Calu3 (cell line): ENCODE data around the gene SHLD1. TPM values are rescaled to one million over a fixed set of nuclear protein-coding genes. Genes with fewer than 3 reads are reported as not detected.
"Not testable (repeated sequence)": the region's sequence is repeated elsewhere in the genome, so short reads cannot be mapped to it uniquely, and the experiment has no call there.

Experiments used
- BruUV-seq: library from RNA; stranded (reverse); fragments of 400-500 nt; replicated peaks from 2 replicates; lab custom pipeline; 2021; lab: Mats Ljungman, UMichigan
- CTCF ChIA-PET: fragments of 300-600 bp; sonication (Branson Sonifier 250); formaldehyde crosslinking; loops from one replicate; lab custom pipeline; 2022; ENCODE audit warnings: antibody characterized with exemption; lab: Charles Lee
- DNase-seq: peaks from one replicate; pipeline ENCODE4 v3.0.0; 2022
- H3K27ac Mint-ChIP-seq: one replicate; pipeline ENCODE4 v1.8.0; 2022; ENCODE audit warnings: mixed read lengths; ENCODE audit not compliant: unreplicated experiment
- H3K27me3 Mint-ChIP-seq: one replicate; pipeline ENCODE4 v1.8.0; 2022; ENCODE audit warnings: mixed read lengths; ENCODE audit not compliant: unreplicated experiment
- H3K36me3 Mint-ChIP-seq: one replicate; pipeline ENCODE4 v1.8.0; 2022; ENCODE audit warnings: mild to moderate bottlenecking, moderate library complexity, mixed read lengths; ENCODE audit not compliant: insufficient read depth, unreplicated experiment
- H3K4me1 Mint-ChIP-seq: one replicate; pipeline ENCODE4 v1.8.0; 2022; ENCODE audit warnings: mild to moderate bottlenecking, low read depth, mixed read lengths; ENCODE audit not compliant: unreplicated experiment
- H3K4me3 Mint-ChIP-seq: one replicate; pipeline ENCODE4 v1.8.0; 2022; ENCODE audit warnings: mild to moderate bottlenecking, low read depth, moderate library complexity, mixed read lengths; ENCODE audit not compliant: unreplicated experiment
- H3K9me3 Mint-ChIP-seq: one replicate; pipeline ENCODE4 v1.8.0; 2022; ENCODE audit warnings: low read depth, mixed read lengths; ENCODE audit not compliant: unreplicated experiment
- CTCF ChIP-seq: fragments of 200-600 bp; IDR thresholded peaks from one replicate; pipeline ENCODE4 v1.8.0; 2022; ENCODE audit warnings: antibody characterized with exemption; ENCODE audit not compliant: unreplicated experiment
- intact Hi-C: fragments of 100-400 bp; cut with micrococcal nuclease; formaldehyde crosslinking; loops from one replicate; pipeline ENCODE4 v1.10.0; 2022; ENCODE audit not compliant: unreplicated experiment
- total RNA-seq: library from RNA; stranded (reverse); gene quantifications from 2 replicates; pipeline ENCODE4 v1.2.3, GENCODE V29; 2022

The SHLD1 gene
- total RNA-seq, 1 experiment from 2014 or later, result 1.3 TPM

- intact Hi-C loops, result no loop called here
- Mint-ChIP-seq H3K4me3 (no peak overlapping the region), H3K9me3 (no peaks in the 10 kb centered on the region), H3K36me3 (no peaks in the 10 kb centered on the region), H3K27ac (no peak overlapping the region), H3K27me3 (no peaks in the 10 kb centered on the region), H3K4me1 (peaks cover 33% of the 10 kb centered on the region)
- no peak for DNase-seq
- no peak for TF ChIP-seq CTCF
- no TSS peak for BruUV-seq
- CTCF ChIA-PET, result no interaction called here
Measured at GRCh38 chr20:5737966-5738365, 12.2 kb upstream of the SHLD1 start.

- intact Hi-C loops, H3K9me3 Mint-ChIP-seq, DNase-seq, H3K36me3 Mint-ChIP-seq, H3K27ac Mint-ChIP-seq, CTCF ChIA-PET, H3K4me3 Mint-ChIP-seq, H3K27me3 Mint-ChIP-seq, BruUV-seq: not testable (repeated sequence)
- H3K4me1 Mint-ChIP-seq, result peaks cover 20% of the 10 kb centered on the region
Measured at GRCh38 chr20:5740643-5741042, 9.6 kb upstream of the SHLD1 start.

- no peak for TF ChIP-seq CTCF
- intact Hi-C loops, result no loop called here
- no TSS peak for BruUV-seq
- DNase-seq, result no peak
- Mint-ChIP-seq H3K4me1 (peaks cover 15% of the 10 kb centered on the region), H3K27ac (no peak overlapping the region), H3K27me3 (no peaks in the 10 kb centered on the region), H3K36me3 (no peaks in the 10 kb centered on the region), H3K4me3 (no peak overlapping the region), H3K9me3 (no peaks in the 10 kb centered on the region)
- CTCF ChIA-PET, result no interaction called here
Measured at GRCh38 chr20:5741089-5741488, 9.1 kb upstream of the SHLD1 start.

- Mint-ChIP-seq H3K27ac (no peak overlapping the region), H3K36me3 (no peaks in the 10 kb centered on the region), H3K4me3 (no peak overlapping the region), H3K9me3 (no peaks in the 10 kb centered on the region), H3K27me3 (no peaks in the 10 kb centered on the region), H3K4me1 (peaks cover 16% of the 10 kb centered on the region)
- intact Hi-C loops, result no loop called here
- no TSS peak for BruUV-seq
- DNase-seq, result no peak
- CTCF ChIA-PET, result no interaction called here
- TF ChIP-seq CTCF, result no peak
Measured at GRCh38 chr20:5742041-5742440, 8.2 kb upstream of the SHLD1 start.

GRCh38 chr20:5745416-5746030 is 4.7 kb upstream of the SHLD1 start:
- CTCF ChIA-PET, result no interaction called here
- intact Hi-C loops, result no loop called here
- peaks cover 6% of the 10 kb centered on the region for H3K36me3 Mint-ChIP-seq
- no peak overlapping the region for H3K4me3 Mint-ChIP-seq
- peaks cover 13% of the 10 kb centered on the region for H3K4me1 Mint-ChIP-seq
- H3K27me3 Mint-ChIP-seq, result no peaks in the 10 kb centered on the region
- no TSS peak for BruUV-seq
- no peak overlapping the region for H3K27ac Mint-ChIP-seq
- no peaks in the 10 kb centered on the region for H3K9me3 Mint-ChIP-seq
- no peak for TF ChIP-seq CTCF
- no peak for DNase-seq
